ENCODE data around the gene NPPA.

The NPPA gene

GRCh38 chr1:11875094-11875493 is 27.5 kb upstream of the NPPA start:
- Histone ChIP-seq H3K4me2 (no peak overlapping the region), H3K9me3 (no peaks in the 10 kb centered on the region), H3K27me3 (no peaks in the 10 kb centered on the region), H3K9ac (no peak overlapping the region), H3K36me3 (no peaks in the 10 kb centered on the region), H3K4me3 (no peak overlapping the region), H4K20me1 (no peaks in the 10 kb centered on the region; the same call in 1 of the 2 replicates), H3K4me1 (0 out of 2 replicates have a peak, but pooled peaks cover 4% of the 10 kb centered on the region), H3K27ac (no peak overlapping the region)
- TF ChIP-seq Cebpa-rat (IDR thresholded peaks at IDR 0.05), result no peak

- Histone ChIP-seq H3K36me3 (no peaks in the 10 kb centered on the region), H3K9ac (no peak overlapping the region), H3K4me2 (no peak overlapping the region), H3K4me3 (no peak overlapping the region), H4K20me1 (no peaks in the 10 kb centered on the region; the same call in 1 of the 2 replicates), H3K27me3 (no peaks in the 10 kb centered on the region), H3K27ac (no peak overlapping the region), H3K4me1 (0 out of 2 replicates have a peak, but pooled peaks cover 4% of the 10 kb centered on the region), H3K9me3 (no peaks in the 10 kb centered on the region)
- TF ChIP-seq Cebpa-rat (IDR thresholded peaks at IDR 0.05), result no peak
These were observed 27.0 kb upstream of the NPPA start for GRCh38 chr1:11874624-11875023.

- H4K20me1 ChIP-seq, result no peaks in the 10 kb centered on the region; the same call in 1 of the 2 replicates
- TF ChIP-seq Cebpa-rat (IDR thresholded peaks at IDR 0.05), result no peak
- no peak overlapping the region for H3K27ac ChIP-seq
- H3K36me3 ChIP-seq, result no peaks in the 10 kb centered on the region
- H3K9me3 ChIP-seq, result no peaks in the 10 kb centered on the region
- H3K4me3 ChIP-seq, result no peak overlapping the region
- H3K9ac ChIP-seq, result no peak overlapping the region
- no peak overlapping the region for H3K4me2 ChIP-seq
- no peaks in the 10 kb centered on the region for H3K27me3 ChIP-seq
- 0 out of 2 replicates have a peak, but pooled peaks cover 4% of the 10 kb centered on the region for H3K4me1 ChIP-seq
These were observed 26.6 kb upstream of the NPPA start for GRCh38 chr1:11874258-11874562.

GRCh38 chr1:11873395-11874257 is 26.0 kb upstream of the NPPA start:
- H4K20me1 ChIP-seq, result no peaks in the 10 kb centered on the region; the same call in 1 of the 2 replicates
- H3K27ac ChIP-seq, result no peak overlapping the region
- H3K36me3 ChIP-seq, result no peaks in the 10 kb centered on the region
- H3K9ac ChIP-seq, result no peak overlapping the region
- H3K4me1 ChIP-seq, result 0 out of 2 replicates have a peak, but pooled peaks cover 4% of the 10 kb centered on the region
- TF ChIP-seq Cebpa-rat (IDR thresholded peaks at IDR 0.05), result no peak
- no peak overlapping the region for H3K4me2 ChIP-seq
- H3K9me3 ChIP-seq, result no peaks in the 10 kb centered on the region
- no peak overlapping the region for H3K4me3 ChIP-seq
- H3K27me3 ChIP-seq, result no peaks in the 10 kb centered on the region

GRCh38 chr1:11872545-11872944 is 25.0 kb upstream of the NPPA start:
- H3K4me1 ChIP-seq, result 0 out of 2 replicates have a peak, but pooled peaks cover 4% of the 10 kb centered on the region

GRCh38 chr1:11869650-11870207 is 22.1 kb upstream of the NPPA start:
- TF ChIP-seq Cebpa-rat (IDR thresholded peaks at IDR 0.05), result no peak
- 0 out of 2 replicates have a peak, but pooled peaks cover 4% of the 10 kb centered on the region for H3K4me1 ChIP-seq
- H3K4me3 ChIP-seq, result no peak overlapping the region
- H3K36me3 ChIP-seq, result no peaks in the 10 kb centered on the region
- H4K20me1 ChIP-seq, result no peaks in the 10 kb centered on the region
- no peak overlapping the region for H3K4me2 ChIP-seq
- H3K9me3 ChIP-seq, result no peaks in the 10 kb centered on the region
- H3K27me3 ChIP-seq, result no peaks in the 10 kb centered on the region
- no peak overlapping the region for H3K9ac ChIP-seq
- H3K27ac ChIP-seq, result no peak overlapping the region

More at GRCh38 chr1:11872545-11872944, 25.0 kb upstream of the NPPA start:
- Histone ChIP-seq H3K4me2 (no peak overlapping the region), H4K20me1 (no peaks in the 10 kb centered on the region), H3K27me3 (no peaks in the 10 kb centered on the region), H3K27ac (no peak overlapping the region), H3K36me3 (no peaks in the 10 kb centered on the region), H3K9ac (no peak overlapping the region), H3K9me3 (no peaks in the 10 kb centered on the region), H3K4me3 (no peak overlapping the region)
- TF ChIP-seq Cebpa-rat (IDR thresholded peaks at IDR 0.05), result no peak

GRCh38 chr1:11869104-11869503 is 21.5 kb upstream of the NPPA start:
- Histone ChIP-seq H3K27me3 (no peaks in the 10 kb centered on the region), H3K4me3 (no peak overlapping the region), H3K9ac (no peak overlapping the region), H3K27ac (no peak overlapping the region), H3K36me3 (no peaks in the 10 kb centered on the region), H3K4me1 (0 out of 2 replicates have a peak, but pooled peaks cover 4% of the 10 kb centered on the region), H3K4me2 (no peak overlapping the region), H4K20me1 (no peaks in the 10 kb centered on the region), H3K9me3 (no peaks in the 10 kb centered on the region)
- no peak for TF ChIP-seq Cebpa-rat (IDR thresholded peaks at IDR 0.05)

GRCh38 chr1:11868331-11868980 is 20.9 kb upstream of the NPPA start:
- H3K27ac ChIP-seq, result no peak overlapping the region
- H4K20me1 ChIP-seq, result no peaks in the 10 kb centered on the region
- H3K9me3 ChIP-seq, result no peaks in the 10 kb centered on the region
- H3K4me2 ChIP-seq, result no peak overlapping the region
- H3K27me3 ChIP-seq, result no peaks in the 10 kb centered on the region
- peaks cover 9% of the 10 kb centered on the region; the same call in 1 of the 2 replicates for H3K4me1 ChIP-seq
- no peak overlapping the region for H3K9ac ChIP-seq
- H3K36me3 ChIP-seq, result no peaks in the 10 kb centered on the region
- no peak for TF ChIP-seq Cebpa-rat (IDR thresholded peaks at IDR 0.05)
- no peak overlapping the region for H3K4me3 ChIP-seq

GRCh38 chr1:11862890-11863289 is 15.3 kb upstream of the NPPA start:
- Histone ChIP-seq H4K20me1 (peaks cover 17% of the 10 kb centered on the region; the same call in 1 of the 2 replicates), H3K4me1 (peaks cover 14% of the 10 kb centered on the region), H3K27me3 (peaks cover 18% of the 10 kb centered on the region), H3K4me2 (no peak overlapping the region), H3K27ac (no peak overlapping the region), H3K36me3 (no peaks in the 10 kb centered on the region), H3K4me3 (no peak overlapping the region), H3K9ac (no peak overlapping the region), H3K9me3 (no peaks in the 10 kb centered on the region)
- no peak for TF ChIP-seq Cebpa-rat (IDR thresholded peaks at IDR 0.05)

GRCh38 chr1:11860587-11860986 is 13.0 kb upstream of the NPPA start:
- Histone ChIP-seq H3K27ac (no peak overlapping the region), H3K4me3 (no peak overlapping the region), H3K4me2 (no peak overlapping the region), H3K9me3 (no peaks in the 10 kb centered on the region), H3K36me3 (no peaks in the 10 kb centered on the region), H4K20me1 (peaks cover 27% of the 10 kb centered on the region; the same call in 1 of the 2 replicates), H3K4me1 (peaks cover 32% of the 10 kb centered on the region), H3K9ac (no peak overlapping the region), H3K27me3 (peaks cover 18% of the 10 kb centered on the region)
- TF ChIP-seq Cebpa-rat (IDR thresholded peaks at IDR 0.05), result no peak
